GM06990 (cell line): ENCODE results near the gene KCNH8.

Source experiments
- DNase-seq: peaks from one replicate; pipeline ENCODE4 v3.0.0-alpha.2; 2011; ENCODE audit not compliant: insufficient read length; ENCODE audit errors: extremely low read depth
- H3K27me3 ChIP-seq: replicated peaks from 2 replicates; pipeline ENCODE4 v1.6.0; 2011; ENCODE audit warnings: low read length; ENCODE audit not compliant: control insufficient read depth, insufficient read depth
- H3K36me3 ChIP-seq: 2 replicates; pipeline ENCODE4 v1.5.1; 2011; ENCODE audit warnings: low read length; ENCODE audit not compliant: control insufficient read depth, insufficient read depth
- H3K4me3 ChIP-seq: replicated peaks from 2 replicates; pipeline ENCODE4 v1.5.1; 2011; ENCODE audit warnings: low read depth, mild to moderate bottlenecking, control low read depth, low read length
- CTCF ChIP-seq: IDR thresholded peaks from 2 replicates; pipeline ENCODE4 v1.5.1; 2011; ENCODE audit warnings: low read length, control low read depth, mild to moderate bottlenecking, inconsistent platforms; ENCODE audit not compliant: insufficient read depth, poor library complexity, severe bottlenecking

KCNH8 gene

GRCh38 chr3:19107719-19108118, 40.6 kb upstream of the KCNH8 start:
- no peak overlapping the region for H3K4me3 ChIP-seq
- DNase-seq, result no peak
- no peak for TF ChIP-seq CTCF
- no peaks in the 10 kb centered on the region for H3K36me3 ChIP-seq
- no peaks in the 10 kb centered on the region for H3K27me3 ChIP-seq

- DNase-seq, result no peak
- no peak overlapping the region for H3K4me3 ChIP-seq
- no peaks in the 10 kb centered on the region for H3K36me3 ChIP-seq
- no peaks in the 10 kb centered on the region for H3K27me3 ChIP-seq
- TF ChIP-seq CTCF, result no peak
These were observed 37.9 kb upstream of the KCNH8 start for GRCh38 chr3:19110335-19110895.

DNA sequence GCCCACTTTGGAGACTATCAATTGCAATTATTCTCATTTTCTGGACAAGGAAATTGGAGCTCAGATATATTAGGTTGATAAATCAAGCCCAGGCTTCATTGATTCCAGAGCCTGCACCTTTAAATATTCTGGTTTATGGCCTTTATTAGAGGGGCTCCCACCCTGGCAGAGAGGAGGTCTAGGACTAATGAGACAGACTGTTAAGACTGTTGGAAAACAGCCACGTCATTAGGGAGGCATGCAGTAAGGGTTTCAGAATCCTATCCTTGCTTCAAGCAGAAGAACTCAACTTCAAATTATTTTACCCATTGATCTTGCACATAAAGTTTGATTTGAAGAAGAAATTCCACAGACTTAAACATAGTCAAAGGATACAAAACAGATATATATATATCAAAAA, 33.8 kb upstream of the KCNH8 start:
- H3K4me3 ChIP-seq, result no peak overlapping the region
- no peaks in the 10 kb centered on the region for H3K36me3 ChIP-seq
- no peaks in the 10 kb centered on the region for H3K27me3 ChIP-seq
- DNase-seq, result no peak
- TF ChIP-seq CTCF, result no peak

DNA sequence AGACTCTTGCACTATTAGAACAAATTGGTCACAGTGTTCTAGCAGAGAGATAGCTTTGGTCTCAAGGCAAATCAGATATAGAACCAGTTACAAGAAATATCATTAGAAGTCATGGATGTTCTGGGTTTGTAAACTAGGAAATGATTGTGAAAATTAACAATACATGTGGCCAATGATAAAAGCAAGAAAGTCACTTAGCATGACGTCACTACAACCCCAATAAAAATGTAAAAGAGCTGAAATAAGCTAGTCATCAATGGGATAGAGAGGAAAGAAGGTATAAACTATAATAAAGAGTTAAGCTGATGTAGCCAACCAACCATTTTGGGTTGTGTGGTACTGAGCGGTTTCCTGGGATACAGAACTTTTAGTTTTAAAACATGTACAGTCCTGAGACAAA, 32.1 kb upstream of the KCNH8 start:
- Histone ChIP-seq H3K27me3 (no peaks in the 10 kb centered on the region), H3K36me3 (no peaks in the 10 kb centered on the region), H3K4me3 (no peak overlapping the region)
- DNase-seq, result no peak
- TF ChIP-seq CTCF, result no peak

DNA sequence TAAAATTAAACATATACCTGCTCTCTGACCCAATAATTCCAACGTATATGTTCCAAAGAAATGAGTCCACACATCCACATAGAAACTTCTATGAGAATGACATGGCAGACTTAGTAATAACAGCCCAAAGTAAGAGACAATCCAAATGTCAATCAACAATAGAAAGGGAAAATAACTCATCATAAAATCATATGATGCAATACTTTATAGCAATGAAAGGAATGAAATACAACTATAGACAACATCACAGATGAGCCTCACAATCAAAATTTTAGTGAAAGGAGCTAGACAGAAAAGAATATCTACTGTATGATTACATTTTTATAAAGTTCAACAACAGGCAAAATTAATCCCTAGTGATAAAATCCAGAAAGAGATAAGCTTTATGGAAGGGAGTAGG, 23.6 kb upstream of the KCNH8 start:
- no peak for DNase-seq
- H3K27me3 ChIP-seq, result no peaks in the 10 kb centered on the region
- TF ChIP-seq CTCF, result no peak
- no peak overlapping the region for H3K4me3 ChIP-seq
- no peaks in the 10 kb centered on the region for H3K36me3 ChIP-seq

- Histone ChIP-seq H3K27me3 (no peaks in the 10 kb centered on the region), H3K4me3 (no peak overlapping the region), H3K36me3 (no peaks in the 10 kb centered on the region)
- DNase-seq, result no peak
- no peak for TF ChIP-seq CTCF
These were observed 8.4 kb upstream of the KCNH8 start for GRCh38 chr3:19139863-19140262.
